K562 (cell line): Measurements from ENCODE around the gene TMEM50B. TPM values are rescaled to one million over a fixed set of nuclear protein-coding genes. Genes with fewer than 3 reads are reported as not detected.

Experiments used
- C11orf30 ChIP-seq: fragments of 450-650 bp; IDR thresholded peaks from 2 replicates; pipeline ENCODE4 v1.6.1; 2016; ENCODE audit warnings: low read depth, mild to moderate bottlenecking
- EHMT2 ChIP-seq: fragments of 450-650 bp; IDR thresholded peaks from 2 replicates; pipeline ENCODE4 v1.6.1; 2018; ENCODE audit warnings: antibody characterized with exemption
- ELF4 ChIP-seq: fragments of 450-650 bp; formaldehyde crosslinking; IDR thresholded peaks from 2 replicates; pipeline ENCODE4 v1.4.0; 2022; ENCODE audit warnings: missing genetic modification characterization
- EP400 ChIP-seq: fragments of 450-650 bp; IDR thresholded peaks from 2 replicates; pipeline ENCODE4 v1.6.1; 2017; ENCODE audit warnings: antibody characterized with exemption, mild to moderate bottlenecking, moderate library complexity
- GATAD2A ChIP-seq: fragments of 450-650 bp; IDR thresholded peaks from 2 replicates; pipeline ENCODE4 v1.6.1; 2017
- HDAC8 ChIP-seq: fragments of 450-650 bp; IDR thresholded peaks from 2 replicates; pipeline ENCODE4 v1.6.1; 2016; ENCODE audit warnings: mild to moderate bottlenecking, missing genetic modification characterization, moderate library complexity, missing compliant biosample characterization
- HOXB6 ChIP-seq: fragments of 250-450 bp; sonication (Bioruptor Pico); IDR thresholded peaks from 2 replicates; pipeline ENCODE4 v1.5.1; 2022; ENCODE audit warnings: mild to moderate bottlenecking, borderline replicate concordance
- KHSRP ChIP-seq: fragments of 450-650 bp; IDR thresholded peaks from 2 replicates; pipeline ENCODE4 v1.6.1; 2017
- MAFF ChIP-seq: IDR thresholded peaks from 2 replicates; pipeline ENCODE4 v1.6.1; 2012; ENCODE audit warnings: low read length, improper control_type of control experiment
- MEIS2 ChIP-seq: fragments of 450-650 bp; IDR thresholded peaks from 2 replicates; pipeline ENCODE4 v1.6.1; 2014; ENCODE audit warnings: mild to moderate bottlenecking; ENCODE audit not compliant: partially characterized antibody
- MTF1 ChIP-seq: fragments of 250-450 bp; sonication (Bioruptor Pico); IDR thresholded peaks from 2 replicates; pipeline ENCODE4 v1.9.0; 2021; ENCODE audit warnings: moderate library complexity, mild to moderate bottlenecking, inconsistent platforms, borderline replicate concordance
- POLR2H ChIP-seq: IDR thresholded peaks from 2 replicates; pipeline ENCODE4 v1.6.1; 2016; ENCODE audit warnings: missing genetic modification characterization, low read depth, mild to moderate bottlenecking, control low read depth, missing compliant biosample characterization, moderate library complexity
- TBL1XR1 ChIP-seq, 2 experiments: IDR thresholded peaks; 2 replicates each; pipeline ENCODE4 v1.6.1; 2012; ENCODE audit warnings: improper control_type of control experiment in 2 of 2, low read length in 2 of 2, mild to moderate bottlenecking in 1 of 2
- TFAM ChIP-seq: fragments of 250-450 bp; sonication (Bioruptor Pico); conservative IDR thresholded peaks from 2 replicates; pipeline ENCODE4 v1.5.0; 2021; ENCODE audit warnings: mild to moderate bottlenecking, moderate library complexity
- TRIM28 ChIP-seq: fragments of 450-650 bp; IDR thresholded peaks from 2 replicates; pipeline ENCODE4 v1.6.1; 2017
- ZNF143 ChIP-seq: sonication (generic); formaldehyde crosslinking; IDR thresholded peaks from 2 replicates; pipeline ENCODE4 v1.9.0; 2022; ENCODE audit warnings: mild to moderate bottlenecking, missing genetic modification reagents
- polyA plus RNA-seq, 8 experiments: library from polyadenylated mRNA; depleted of rRNA in 4 of 8; stranded (reverse) in 5 of 8; unstranded in 3 of 8; fragments of >200 nt; fragmentation: Nextera tagmentation in 2 of 8; fragmentation: Illumina TruSeq in 1 of 8; extraction: Ambion mirVana in 2 of 8; extraction: Trizol in 1 of 8; gene quantifications; 2 replicates each; pipeline versions ENCODE4 v1.2.1 to v1.2.3, GENCODE V29; 2011 to 2014; ENCODE audit warnings: inconsistent platforms in 1 of 8, missing spikeins in 1 of 8
- total RNA-seq, 7 experiments: library from RNA; depleted of rRNA in 6 of 7; stranded (reverse); fragments of >200 nt in 6 of 7; fragmentation: Illumina TruSeq in 2 of 7; extraction: Trizol in 2 of 7; gene quantifications; 2 replicates each; pipeline versions ENCODE4 v1.2.1 to v1.2.3, GENCODE V29; 2011 to 2021; ENCODE audit warnings: low replicate concordance in 1 of 7
- TF ChIP-seq, protein P1 (sequence below): fragments of 200-800 bp; sonication (Bioruptor generic); IDR thresholded peaks from 2 replicates; pipeline ENCODE4 v1.6.1; 2017; ENCODE audit warnings: missing genetic modification characterization, missing compliant biosample characterization
- TF ChIP-seq, protein P2 (sequence below): fragments of 250-450 bp; sonication (Bioruptor Pico); IDR thresholded peaks from 2 replicates; pipeline ENCODE4 v1.9.0; 2021; ENCODE audit warnings: mild to moderate bottlenecking
- TF ChIP-seq, protein P3 (sequence below), 3 experiments: IDR thresholded peaks in 2 of 3; conservative IDR thresholded peaks in 1 of 3; 2 replicates each; pipeline ENCODE4 v1.5.1; 2011 to 2012; ENCODE audit warnings: low read length in 3 of 3, mild to moderate bottlenecking in 3 of 3, control low read depth in 2 of 3, improper control_type of control experiment in 1 of 3, inconsistent platforms in 1 of 3, low read depth in 1 of 3, mixed read lengths in 1 of 3, moderate library complexity in 1 of 3; ENCODE audit not compliant: insufficient read depth in 2 of 3
- TF ChIP-seq, protein P4 (sequence below): fragments of 450-650 bp; IDR thresholded peaks from 2 replicates; pipeline ENCODE4 v1.6.1; 2016; ENCODE audit warnings: borderline replicate concordance
- TF ChIP-seq, protein P5 (sequence below): IDR thresholded peaks from 2 replicates; pipeline ENCODE4 v1.6.1; 2012; ENCODE audit warnings: low read depth, low read length, improper control_type of control experiment, borderline replicate concordance
- TF ChIP-seq, protein P6 (sequence below): fragments of 450-650 bp; conservative IDR thresholded peaks from 2 replicates; pipeline ENCODE4 v1.6.1; 2016; ENCODE audit warnings: missing genetic modification characterization, low read depth, mild to moderate bottlenecking, missing compliant biosample characterization, moderate library complexity

TMEM50B gene
- total and polyA plus RNA-seq, 9 of the 15 experiments (the other 6 are each of a cell fraction or from before 2014, with no cell fraction given): 20.5 to 64.6 (median 28.9) TPM

DNA sequence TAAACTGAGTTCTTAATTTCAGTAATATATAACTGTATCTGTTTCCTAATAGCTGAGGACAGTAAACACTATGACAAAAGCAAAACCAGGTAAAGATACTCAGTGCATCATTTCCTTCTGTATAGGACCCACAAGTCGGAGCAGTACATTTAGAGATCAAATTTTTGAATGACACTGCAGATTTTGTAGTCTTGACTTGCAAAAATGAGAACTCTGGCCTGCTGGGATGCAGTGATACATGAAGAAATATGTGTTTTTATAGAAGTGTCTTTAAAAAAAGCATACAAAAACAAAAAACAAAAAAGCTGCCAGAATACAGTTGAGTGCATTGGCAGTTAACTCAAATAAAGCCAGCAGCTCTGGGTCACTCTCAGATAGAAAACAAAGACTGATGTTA, 43.2 kb upstream of the TMEM50B start (continued):
- TF ChIP-seq EP400 (no peak), TBL1XR1 (IDR thresholded peaks at IDR 0.05; ENCODE audit: low read length in 2 of 2) (no peak), TFAM (no peak), KHSRP (no peak), C11orf30 (peak; percentile 92), HOXB6 (no peak), TRIM28 (no peak), MTF1 (CRISPR knock-in tag) (no peak), ELF4 (CRISPR knock-in tag) (no peak), MAFF (peak; percentile 74), HDAC8 (no peak), EHMT2 (no peak), MEIS2 (no peak), ZNF143 (CRISPR knock-in tag) (no peak), POLR2H (tag) (0 out of 2 replicates have a peak, but pooled peaks have one; percentile 50), GATAD2A (no peak)
- TF ChIP-seq, protein P1, sequence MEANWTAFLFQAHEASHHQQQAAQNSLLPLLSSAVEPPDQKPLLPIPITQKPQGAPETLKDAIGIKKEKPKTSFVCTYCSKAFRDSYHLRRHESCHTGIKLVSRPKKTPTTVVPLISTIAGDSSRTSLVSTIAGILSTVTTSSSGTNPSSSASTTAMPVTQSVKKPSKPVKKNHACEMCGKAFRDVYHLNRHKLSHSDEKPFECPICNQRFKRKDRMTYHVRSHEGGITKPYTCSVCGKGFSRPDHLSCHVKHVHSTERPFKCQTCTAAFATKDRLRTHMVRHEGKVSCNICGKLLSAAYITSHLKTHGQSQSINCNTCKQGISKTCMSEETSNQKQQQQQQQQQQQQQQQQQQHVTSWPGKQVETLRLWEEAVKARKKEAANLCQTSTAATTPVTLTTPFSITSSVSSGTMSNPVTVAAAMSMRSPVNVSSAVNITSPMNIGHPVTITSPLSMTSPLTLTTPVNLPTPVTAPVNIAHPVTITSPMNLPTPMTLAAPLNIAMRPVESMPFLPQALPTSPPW (CRISPR knock-in tag): no peak
- TF ChIP-seq, protein P2, sequence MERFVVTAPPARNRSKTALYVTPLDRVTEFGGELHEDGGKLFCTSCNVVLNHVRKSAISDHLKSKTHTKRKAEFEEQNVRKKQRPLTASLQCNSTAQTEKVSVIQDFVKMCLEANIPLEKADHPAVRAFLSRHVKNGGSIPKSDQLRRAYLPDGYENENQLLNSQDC (CRISPR knock-in tag): no peak
- TF ChIP-seq, protein P3, sequence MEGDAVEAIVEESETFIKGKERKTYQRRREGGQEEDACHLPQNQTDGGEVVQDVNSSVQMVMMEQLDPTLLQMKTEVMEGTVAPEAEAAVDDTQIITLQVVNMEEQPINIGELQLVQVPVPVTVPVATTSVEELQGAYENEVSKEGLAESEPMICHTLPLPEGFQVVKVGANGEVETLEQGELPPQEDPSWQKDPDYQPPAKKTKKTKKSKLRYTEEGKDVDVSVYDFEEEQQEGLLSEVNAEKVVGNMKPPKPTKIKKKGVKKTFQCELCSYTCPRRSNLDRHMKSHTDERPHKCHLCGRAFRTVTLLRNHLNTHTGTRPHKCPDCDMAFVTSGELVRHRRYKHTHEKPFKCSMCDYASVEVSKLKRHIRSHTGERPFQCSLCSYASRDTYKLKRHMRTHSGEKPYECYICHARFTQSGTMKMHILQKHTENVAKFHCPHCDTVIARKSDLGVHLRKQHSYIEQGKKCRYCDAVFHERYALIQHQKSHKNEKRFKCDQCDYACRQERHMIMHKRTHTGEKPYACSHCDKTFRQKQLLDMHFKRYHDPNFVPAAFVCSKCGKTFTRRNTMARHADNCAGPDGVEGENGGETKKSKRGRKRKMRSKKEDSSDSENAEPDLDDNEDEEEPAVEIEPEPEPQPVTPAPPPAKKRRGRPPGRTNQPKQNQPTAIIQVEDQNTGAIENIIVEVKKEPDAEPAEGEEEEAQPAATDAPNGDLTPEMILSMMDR (IDR thresholded peaks at IDR 0.05 in 2 of 3, conservative IDR thresholded peaks at IDR 0.05 in 1 of 3; ENCODE audit: insufficient read depth in 2 of 3, low read depth in 1 of 3, low read length in 3 of 3): no peak
- TF ChIP-seq, protein P4, sequence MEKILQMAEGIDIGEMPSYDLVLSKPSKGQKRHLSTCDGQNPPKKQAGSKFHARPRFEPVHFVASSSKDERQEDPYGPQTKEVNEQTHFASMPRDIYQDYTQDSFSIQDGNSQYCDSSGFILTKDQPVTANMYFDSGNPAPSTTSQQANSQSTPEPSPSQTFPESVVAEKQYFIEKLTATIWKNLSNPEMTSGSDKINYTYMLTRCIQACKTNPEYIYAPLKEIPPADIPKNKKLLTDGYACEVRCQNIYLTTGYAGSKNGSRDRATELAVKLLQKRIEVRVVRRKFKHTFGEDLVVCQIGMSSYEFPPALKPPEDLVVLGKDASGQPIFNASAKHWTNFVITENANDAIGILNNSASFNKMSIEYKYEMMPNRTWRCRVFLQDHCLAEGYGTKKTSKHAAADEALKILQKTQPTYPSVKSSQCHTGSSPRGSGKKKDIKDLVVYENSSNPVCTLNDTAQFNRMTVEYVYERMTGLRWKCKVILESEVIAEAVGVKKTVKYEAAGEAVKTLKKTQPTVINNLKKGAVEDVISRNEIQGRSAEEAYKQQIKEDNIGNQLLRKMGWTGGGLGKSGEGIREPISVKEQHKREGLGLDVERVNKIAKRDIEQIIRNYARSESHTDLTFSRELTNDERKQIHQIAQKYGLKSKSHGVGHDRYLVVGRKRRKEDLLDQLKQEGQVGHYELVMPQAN: no peak
- TF ChIP-seq, protein P5, sequence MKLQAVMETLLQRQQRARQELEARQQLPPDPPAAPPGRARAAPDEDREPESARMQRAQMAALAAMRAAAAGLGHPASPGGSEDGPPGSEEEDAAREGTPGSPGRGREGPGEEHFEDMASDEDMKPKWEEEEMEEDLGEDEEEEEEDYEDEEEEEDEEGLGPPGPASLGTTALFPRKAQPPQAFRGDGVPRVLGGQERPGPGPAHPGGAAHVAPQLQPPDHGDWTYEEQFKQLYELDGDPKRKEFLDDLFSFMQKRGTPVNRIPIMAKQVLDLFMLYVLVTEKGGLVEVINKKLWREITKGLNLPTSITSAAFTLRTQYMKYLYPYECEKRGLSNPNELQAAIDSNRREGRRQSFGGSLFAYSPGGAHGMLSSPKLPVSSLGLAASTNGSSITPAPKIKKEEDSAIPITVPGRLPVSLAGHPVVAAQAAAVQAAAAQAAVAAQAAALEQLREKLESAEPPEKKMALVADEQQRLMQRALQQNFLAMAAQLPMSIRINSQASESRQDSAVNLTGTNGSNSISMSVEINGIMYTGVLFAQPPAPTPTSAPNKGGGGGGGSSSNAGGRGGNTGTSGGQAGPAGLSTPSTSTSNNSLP: no peak
- TF ChIP-seq, protein P6, sequence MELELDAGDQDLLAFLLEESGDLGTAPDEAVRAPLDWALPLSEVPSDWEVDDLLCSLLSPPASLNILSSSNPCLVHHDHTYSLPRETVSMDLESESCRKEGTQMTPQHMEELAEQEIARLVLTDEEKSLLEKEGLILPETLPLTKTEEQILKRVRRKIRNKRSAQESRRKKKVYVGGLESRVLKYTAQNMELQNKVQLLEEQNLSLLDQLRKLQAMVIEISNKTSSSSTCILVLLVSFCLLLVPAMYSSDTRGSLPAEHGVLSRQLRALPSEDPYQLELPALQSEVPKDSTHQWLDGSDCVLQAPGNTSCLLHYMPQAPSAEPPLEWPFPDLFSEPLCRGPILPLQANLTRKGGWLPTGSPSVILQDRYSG (tag): no peak
